Activated CD8-positive, alpha-beta memory T cell treated with anti-CD3 and anti-CD28 coated beads, Interleukin-2, amount 50 U/mL, for 4 hours (primary cell): ENCODE results near the gene ADORA2A.

Experiments used
- DNase-seq: peaks from one replicate; pipeline ENCODE4 v3.0.0-alpha.2; 2020

The ADORA2A gene

DNA sequence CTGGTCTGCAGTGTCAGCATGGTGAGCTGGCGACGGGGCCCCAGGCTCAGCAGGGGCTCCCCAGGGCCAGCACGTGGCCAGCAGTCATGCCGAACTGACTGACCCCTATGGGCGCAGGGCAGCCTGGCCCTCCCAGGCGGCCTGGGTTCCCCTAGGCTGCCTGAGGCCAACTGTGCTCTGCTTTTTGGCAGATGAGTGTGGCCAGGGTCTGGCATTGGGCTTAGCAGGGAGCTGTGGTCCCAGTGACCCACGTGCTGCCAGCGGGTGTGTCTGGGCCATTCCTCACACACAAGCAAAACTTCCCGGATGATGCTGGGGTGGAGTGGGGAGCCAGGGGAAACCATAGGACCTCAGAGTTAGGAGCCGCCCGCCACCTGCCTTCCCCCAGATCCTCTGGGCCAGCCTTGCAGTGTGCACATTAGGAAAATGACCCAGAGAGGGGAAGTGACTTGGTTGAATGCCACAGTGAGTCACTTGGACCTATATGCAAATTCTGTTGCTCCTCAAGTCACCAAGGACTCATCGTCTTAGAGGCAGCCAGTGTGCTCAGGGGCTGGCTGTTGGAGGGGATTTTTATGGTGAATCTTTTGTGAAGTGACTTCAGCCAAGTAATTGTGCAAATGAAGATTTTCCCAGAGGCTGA is 6.5 kb downstream of the ADORA2A start:
- no peak for DNase-seq

DNA sequence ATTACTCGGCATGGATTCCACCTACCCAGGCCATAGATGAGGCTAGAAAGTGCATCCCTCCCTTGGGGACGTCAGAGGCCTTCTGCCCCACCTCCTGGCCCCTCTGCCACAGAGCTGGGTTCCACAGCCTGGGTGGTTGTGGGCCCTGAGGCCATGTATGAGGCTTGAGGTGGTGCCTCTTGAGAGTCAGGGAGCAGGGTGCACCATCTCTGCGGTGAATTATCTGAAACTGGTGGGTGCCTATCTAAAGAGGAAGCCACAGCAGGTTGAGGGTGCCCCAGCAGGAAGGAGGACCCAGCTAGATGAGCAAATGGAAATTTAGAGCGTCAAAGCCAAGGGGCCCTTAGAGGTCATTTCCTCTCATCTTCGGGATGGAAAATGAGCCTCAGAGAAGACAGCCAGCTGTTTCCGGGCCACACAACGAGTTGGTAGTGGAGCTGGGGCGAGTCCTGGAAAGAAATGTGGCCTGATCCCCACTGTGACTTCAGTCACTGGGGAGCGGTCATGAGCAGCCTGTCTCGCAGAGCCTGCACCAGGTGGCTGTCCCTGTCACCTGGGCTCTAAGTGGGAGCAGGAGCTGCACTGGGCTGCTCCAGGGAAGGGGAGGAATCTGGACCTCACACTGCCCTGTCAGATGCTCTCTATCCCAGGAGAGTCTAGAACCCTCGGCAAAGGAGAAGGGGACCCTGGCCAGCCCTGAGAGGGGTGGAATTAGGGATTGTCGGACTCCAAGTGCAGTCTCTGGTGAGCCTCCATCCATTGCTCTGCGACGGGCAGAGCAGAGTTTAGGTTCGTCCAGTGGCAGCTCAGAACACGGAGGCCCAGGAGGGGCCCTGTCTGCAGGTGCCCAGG is 7.3 kb downstream of the ADORA2A start:
- peak; percentile 73 for DNase-seq

DNA sequence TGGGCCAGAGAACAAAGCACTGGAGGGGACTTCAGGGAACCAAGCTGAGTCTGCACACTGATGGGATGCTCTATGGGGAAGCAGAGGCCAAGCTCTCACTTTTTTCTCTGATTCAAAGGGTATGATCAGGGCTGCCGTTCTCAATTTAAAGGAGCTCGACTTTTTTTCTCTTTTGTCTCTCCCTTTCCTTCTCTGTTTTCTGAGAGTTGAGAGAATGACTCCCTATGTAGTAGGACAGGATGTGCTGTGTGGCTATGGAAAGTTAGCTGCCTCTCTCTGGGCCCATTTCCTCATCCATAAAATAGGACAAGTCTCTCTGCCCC is 7.9 kb downstream of the ADORA2A start:
- DNase-seq, result no peak

GRCh38 chr22:24435861-24436371 is 8.5 kb downstream of the ADORA2A start:
- no peak for DNase-seq

- DNase-seq, result no peak
Measured at GRCh38 chr22:24436553-24436952, 9.2 kb downstream of the ADORA2A start.

GRCh38 chr22:24437091-24437490 is 9.7 kb downstream of the ADORA2A start:
- no peak for DNase-seq

DNA sequence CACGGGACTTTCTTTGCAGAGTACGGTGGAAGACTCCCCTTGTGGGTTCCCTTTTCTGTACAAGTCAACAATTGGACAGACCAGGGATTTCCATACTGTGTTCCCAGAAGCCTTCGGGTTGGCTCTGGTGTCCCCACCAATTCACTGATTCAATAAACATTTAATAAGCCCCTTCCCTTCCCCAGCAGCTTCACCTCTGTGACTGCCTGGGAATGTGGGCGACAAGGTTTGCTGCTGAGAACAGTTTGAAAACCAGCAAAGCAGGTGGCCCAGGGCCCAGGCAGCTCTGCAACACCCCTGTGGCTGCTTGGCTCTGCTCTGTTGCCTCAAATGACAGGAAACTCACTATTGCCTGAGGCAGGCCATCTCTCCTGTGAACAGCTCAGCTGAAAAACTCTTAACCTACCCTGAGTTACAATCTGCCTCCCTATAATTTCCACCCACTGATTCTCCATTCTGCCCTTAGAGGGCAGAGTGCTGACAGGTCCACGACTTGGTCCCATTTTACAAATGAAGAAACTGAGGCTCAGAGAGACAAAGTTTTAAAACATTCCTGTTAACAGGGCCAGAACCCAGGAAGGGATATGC is 10.4 kb downstream of the ADORA2A start:
- no peak for DNase-seq

GRCh38 chr22:24440270-24440717 is 12.9 kb downstream of the ADORA2A start:
- no peak for DNase-seq

- DNase-seq, result no peak
Measured at GRCh38 chr22:24440718-24441405, 13.5 kb downstream of the ADORA2A start.

DNA sequence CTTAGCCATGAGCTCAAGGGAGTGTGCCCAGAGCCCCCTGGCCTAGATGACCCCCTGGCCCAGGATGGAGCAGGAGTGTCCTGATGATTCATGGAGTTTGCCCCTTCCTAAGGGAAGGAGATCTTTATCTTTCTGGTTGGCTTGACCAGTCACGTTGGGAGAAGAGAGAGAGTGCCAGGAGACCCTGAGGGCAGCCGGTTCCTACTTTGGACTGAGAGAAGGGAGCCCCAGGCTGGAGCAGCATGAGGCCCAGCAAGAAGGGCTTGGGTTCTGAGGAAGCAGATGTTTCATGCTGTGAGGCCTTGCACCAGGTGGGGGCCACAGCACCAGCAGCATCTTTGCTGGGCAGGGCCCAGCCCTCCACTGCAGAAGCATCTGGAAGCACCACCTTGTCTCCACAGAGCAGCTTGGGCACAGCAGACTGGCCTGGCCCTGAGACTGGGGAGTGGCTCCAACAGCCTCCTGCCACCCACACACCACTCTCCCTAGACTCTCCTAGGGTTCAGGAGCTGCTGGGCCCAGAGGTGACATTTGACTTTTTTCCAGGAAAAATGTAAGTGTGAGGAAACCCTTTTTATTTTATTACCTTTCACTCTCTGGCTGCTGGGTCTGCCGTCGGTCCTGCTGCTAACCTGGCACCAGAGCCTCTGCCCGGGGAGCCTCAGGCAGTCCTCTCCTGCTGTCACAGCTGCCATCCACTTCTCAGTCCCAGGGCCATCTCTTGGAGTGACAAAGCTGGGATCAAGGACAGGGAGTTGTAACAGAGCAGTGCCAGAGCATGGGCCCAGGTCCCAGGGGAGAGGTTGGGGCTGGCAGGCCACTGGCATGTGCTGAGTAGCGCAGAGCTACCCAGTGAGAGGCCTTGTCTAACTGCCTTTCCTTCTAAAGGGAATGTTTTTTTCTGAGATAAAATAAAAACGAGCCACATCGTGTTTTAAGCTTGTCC is 14.3 kb downstream of the ADORA2A start:
- DNase-seq, result no peak

DNA sequence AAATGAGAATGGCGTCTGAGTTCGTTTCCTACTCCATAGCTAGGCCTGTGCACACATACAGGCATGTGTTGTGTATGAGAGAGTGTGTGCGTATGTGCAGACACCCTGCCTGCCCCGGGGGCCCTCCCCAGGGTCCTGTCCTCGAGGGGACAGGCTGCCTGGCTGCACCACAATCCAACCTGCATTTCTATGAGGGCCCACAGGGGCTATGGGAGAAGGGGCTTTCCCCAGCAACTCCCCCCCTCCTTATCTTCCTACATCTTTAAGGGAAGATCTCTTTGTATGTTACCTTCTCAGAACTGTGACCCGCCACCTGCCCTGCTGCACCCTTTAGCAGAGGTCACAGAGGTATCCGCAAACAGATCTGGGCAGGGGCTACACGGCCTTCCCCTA is 14.9 kb downstream of the ADORA2A start:
- no peak for DNase-seq

- DNase-seq, result no peak
Measured at GRCh38 chr22:24443668-24444067, 16.3 kb downstream of the ADORA2A start.

GRCh38 chr22:24444251-24444650 is 16.9 kb downstream of the ADORA2A start:
- DNase-seq, result no peak

- DNase-seq, result no peak
Measured at GRCh38 chr22:24444729-24445466, 17.5 kb downstream of the ADORA2A start.

DNA sequence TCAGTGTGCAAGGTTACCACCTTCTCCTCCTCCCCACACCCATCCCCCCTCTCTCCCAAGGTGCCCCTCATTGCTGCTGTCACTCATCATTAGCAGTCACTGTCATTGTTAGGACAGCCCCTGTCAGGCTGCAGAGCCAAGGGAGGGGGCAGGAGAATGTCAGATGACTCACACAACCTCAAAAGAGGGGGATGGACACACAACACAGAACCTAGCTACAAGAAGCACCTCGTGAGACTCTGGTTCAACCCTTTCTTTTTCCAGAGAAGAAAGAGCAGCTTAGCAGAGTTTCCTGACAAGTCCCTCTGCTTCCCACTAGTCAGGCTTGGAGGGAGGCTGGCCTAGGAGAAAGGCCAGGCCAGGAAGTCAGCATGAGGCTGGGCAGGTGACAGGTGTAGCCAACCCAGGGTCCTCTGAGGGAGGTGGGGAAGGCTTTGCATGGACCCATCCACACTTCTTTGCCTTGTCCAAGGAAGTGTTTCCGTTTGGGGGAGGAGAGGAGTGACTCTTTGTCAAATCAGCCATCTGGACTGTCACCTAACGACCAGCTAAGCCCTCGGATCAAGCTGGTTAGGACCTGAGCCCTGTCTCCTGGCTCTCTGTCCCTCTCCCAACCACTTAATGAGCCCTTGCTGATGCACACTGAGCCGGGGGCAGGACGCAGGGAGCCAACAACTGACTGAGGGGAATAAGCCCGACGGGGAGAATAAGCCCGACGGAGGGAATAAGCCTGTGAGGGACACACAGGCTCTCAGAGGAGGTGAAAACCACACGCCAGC is 18.3 kb downstream of the ADORA2A start:
- peak; percentile 55 for DNase-seq

GRCh38 chr22:24446260-24446611 is 18.8 kb downstream of the ADORA2A start:
- DNase-seq, result no peak

DNA sequence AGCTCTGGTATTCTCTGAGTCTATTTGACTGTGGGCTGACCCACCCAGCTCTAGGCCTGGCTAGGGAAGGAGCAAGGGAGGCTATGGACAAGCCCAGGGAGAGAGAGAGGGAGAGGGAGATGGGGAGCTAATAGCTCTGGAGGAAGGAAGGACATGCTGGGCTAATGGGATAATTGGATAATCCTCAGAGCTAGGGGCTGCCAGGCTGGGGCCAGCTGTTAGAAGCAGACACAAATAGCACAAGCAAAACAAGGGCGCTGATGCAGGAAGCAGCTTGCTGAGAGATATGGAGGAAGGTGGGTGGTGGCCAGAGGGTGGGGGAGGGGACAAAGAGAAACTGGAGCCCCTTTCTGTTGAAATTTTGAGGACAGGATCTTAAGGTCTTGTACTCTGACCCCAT is 23.2 kb downstream of the ADORA2A start:
- DNase-seq, result no peak

DNA sequence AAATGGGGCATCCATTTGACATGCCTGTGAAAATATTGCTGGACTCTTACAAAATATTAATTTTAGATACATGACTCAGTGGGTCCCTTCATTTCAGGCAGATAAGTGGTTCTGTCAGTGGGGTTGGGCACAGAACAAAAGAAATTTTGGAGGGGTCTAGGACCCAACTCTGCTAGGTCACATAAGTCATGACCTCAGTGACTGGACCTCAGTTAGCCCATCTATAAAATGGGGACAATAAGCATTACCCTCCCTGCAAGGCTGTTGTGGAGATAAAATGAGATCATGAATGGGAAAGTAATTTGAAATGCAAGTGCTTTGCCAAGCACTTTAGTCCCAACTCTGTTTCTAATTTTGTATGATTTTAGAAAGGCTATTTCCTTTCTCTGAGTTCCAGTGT is 23.8 kb downstream of the ADORA2A start:
- DNase-seq, result no peak

GRCh38 chr22:24453853-24454252 is 26.5 kb downstream of the ADORA2A start:
- DNase-seq, result no peak

GRCh38 chr22:24455039-24455438 is 27.6 kb downstream of the ADORA2A start:
- no peak for DNase-seq
